CD4-positive, alpha-beta T cell treated with Interleukin-6 for 4 hours (primary cell): ENCODE measurements around the gene FIGNL2.

ENCODE experiments used
- DNase-seq: peaks from one replicate; pipeline ENCODE4 v3.0.0-alpha.2; 2020; ENCODE audit warnings: mixed read lengths

Gene FIGNL2

DNA sequence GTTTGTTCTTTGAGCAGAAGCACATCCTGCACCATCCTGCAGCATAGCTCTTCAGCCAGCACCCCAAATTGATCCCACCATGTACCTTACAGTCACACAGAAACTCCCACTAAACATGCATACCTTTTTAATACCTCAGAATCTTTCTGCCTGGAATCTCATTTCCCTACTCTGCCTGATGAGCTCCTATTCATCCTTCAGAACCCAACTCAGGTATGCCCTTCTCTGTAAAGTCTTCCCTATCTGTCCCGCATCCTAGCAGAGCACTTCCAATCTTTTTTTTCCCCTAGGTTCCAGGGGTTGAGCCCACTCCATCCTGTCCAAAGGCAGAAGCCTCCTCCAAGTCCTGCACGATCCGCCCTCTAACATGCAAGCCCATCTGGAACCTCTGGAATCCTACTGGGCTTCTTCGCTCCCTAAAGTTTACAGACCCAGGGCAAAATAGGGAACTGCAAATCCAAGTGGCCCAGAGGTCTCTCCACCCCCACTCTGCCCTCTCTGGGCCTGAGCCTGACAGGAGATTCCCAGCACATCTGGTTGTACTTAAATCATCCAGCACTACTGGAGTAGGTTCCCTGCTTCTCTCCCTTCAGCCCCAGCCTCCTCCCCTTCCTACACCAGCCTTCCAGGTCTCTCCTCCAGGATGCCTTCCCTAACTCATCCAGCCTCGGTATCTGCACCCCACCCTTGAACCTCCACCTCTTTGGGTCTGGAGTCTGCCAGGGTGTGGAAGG is 4.1 kb upstream of the FIGNL2 start:
- no peak for DNase-seq

DNA sequence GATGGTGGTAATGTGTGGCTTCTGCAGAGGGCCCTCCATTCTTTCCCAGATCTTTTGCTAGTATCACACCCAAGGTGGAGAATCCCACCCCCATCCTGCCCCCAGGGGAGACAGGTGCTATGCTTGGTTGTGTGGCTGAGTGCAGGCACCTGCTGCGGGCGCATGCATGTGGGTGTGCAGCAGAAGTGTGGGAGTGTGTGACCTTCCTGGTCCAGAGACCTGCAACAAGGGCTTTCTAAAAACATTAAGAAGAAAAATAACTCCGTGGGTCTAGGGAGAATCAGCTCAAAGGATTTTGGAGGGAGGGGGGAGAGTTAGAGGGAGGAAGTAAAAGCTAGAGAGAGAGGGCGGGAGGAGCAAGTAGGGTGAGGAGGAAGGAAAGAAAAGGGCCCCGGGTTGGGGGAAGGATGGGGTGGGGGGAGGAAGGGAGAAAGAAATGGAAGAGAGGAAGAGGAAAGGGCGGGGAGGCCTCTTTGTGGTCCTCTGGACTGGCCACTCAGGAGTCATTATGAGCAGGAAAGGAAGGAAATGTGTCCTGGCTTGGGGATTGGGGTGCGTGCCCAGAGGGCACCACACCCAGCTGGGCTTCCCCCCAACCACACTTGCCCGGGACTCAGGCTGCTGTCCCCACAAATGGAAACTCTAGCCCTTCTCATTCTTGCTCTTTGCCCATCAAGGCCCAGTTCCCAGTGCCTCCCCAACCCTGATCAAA is 3.1 kb upstream of the FIGNL2 start:
- no peak for DNase-seq

DNA sequence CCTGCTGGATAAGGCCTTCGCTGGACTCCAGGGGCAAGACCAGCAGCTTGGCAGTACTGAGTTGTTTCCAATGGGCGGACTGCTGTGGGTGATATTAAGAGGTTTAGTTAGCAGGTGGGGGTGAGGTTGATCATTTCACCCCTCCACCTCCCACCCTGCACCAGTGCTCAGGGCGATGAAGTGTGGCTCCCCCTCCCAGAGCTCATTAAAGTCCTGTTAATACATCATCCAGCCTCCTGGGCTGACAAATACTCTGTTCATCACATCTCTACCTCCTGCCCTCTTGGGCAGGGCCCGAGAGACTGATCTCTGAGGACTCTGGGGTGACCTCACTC is 2.4 kb upstream of the FIGNL2 start:
- DNase-seq: no peak

DNA sequence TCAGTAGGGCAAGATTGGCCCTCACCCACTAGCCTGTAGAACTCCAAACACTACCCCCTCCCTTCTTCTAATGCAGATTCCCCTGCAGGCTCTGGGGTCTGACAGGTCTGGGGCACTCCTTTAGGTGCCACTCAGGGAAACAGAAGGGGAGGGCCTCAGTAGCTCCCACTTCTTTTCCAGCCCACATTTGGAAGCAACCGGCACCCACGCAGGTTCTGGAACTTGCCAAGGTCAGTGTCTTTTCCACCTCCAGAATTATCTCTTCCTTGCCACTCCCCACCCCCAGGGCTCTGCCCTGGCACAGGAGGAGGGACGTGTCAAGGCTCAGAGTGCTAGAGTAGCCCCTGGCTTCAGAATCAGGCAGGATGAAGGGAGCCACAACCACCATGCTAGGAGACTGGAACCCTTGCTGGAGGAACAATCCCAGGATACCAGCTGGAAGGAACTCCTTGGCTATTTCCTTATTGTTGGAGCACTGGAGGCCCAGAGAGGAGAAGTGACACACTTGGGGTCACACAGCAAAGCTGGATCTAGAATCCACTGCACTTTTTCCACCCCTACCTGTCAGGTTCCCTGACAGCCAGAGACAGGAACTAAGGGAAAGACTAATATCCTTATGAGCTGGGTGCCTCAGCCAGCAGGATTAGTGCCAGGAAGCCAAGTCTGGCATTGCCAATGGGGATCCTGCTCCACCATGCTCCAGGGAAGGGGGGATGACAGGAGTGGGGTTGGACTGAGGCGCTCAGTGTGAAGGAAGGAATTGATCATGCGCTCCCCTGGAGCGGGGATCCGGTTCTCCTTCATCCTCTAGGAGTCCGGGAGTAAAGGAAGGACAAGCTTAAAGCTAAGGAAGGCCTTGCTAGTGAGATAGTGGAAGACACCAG is 1.8 kb upstream of the FIGNL2 start:
- no peak for DNase-seq

DNA sequence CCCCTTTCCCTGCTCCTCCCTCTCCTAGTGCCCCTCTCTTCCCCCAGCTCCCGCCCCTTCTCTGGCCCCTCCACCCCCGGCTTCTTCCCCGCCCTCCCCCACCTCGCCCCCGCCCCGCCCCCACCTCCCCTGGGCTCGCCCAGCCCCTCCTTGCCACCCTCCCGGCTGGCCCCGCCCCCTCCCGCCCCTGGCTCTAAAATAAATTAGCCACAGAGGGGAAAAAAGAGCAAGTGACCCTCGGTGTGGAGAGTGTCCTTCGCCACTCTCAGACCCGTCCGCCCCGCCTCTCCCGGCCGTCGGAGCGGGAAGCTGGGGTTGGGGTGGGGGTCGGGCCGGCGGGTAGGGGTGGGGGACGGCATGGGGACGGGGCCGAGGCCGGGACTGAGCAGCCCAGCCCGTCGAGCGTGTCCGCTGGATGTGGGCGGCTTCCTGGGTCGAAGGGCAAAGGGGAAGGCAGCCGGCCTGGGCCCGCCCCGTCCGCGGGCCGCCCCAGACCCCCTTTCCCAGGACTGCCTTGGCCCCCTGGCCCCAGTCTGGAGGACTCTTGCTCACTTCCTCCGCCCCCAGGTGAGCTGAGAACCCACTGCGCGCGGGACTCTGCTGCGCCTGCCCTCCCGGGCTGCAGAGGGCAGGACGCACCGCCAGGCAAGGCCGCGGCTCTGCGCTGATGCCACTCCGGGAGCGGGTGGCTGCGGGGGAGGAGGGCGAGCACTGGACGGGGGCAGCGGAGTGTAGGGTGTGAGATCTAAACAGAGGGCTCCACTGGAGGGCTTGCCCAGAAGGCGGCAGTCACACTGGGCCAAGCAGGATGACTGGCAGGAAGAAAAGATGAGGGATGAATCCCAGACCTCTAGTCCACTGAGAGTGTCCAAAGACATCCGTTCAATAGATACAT is 570 bp upstream of the FIGNL2 start:
- no peak for DNase-seq

DNA sequence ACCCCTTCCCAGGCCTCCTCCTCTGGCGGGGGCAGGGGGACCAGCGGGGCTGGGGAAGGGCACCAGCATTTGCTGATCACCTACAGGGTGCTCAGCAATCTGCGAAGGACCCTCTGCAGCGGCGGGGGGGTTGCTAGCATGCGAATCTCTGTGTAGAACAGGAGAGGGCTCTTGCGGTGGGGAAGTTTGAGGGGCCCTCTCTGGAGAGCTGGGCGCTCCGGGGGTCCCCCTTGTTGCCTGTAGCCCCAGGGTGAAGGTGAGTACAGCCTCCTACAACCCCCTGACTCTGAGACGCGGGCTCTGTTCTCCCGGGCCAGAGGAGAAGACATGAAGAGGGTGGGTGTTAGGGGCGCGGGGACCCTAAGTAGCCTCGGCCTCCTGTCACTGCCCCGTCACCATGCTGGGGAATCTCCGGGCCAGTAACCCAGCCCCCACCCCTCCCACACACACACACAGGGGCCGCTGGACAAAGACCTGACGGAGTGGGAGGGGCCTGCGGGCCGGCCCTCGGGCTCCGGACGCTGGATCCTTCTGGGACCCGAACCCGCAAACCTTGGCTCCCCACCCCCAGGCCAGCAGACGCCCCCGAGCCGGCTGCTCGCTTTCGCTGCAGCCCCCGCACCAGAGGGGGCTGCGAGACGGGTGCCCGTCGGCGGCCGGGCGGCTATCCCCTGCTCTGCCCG is 734 bp downstream of the FIGNL2 start:
- no peak for DNase-seq

DNA sequence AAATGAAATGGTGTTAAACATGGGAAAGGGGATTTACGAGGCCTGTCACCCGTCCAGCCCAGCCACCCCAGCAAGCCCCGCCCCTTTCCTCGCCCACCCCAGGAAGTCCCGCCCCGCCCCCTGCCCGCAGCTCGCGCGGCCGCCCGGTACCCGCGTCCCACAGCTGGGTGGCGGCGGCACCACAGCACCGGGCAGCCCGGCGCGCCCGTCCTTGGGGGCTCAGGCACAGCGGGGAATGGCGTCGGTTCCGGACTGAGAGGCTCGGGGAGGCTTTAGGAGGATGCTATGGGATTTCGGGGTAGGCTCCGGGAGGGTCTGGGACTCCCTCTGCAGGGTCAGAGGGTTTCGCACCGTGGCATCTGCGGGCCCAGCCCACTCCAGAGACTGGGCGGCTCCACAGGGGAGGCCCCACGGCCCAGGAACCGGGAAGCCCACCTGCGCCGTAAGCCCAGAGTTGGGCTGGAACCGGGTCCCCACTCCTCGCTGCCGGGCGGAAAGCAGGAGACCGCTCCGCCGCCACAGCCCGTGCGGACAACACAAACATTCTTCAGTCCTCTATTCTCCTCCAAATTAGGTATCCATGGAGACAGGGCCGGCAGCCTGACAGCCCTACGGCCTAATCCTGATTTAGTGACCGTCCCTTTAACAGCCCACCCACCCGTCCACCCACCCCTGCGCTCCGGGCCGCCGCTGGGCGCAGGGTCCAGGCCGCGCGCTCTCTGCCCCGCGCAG is 1.4 kb downstream of the FIGNL2 start:
- peak; percentile 75 for DNase-seq

DNA sequence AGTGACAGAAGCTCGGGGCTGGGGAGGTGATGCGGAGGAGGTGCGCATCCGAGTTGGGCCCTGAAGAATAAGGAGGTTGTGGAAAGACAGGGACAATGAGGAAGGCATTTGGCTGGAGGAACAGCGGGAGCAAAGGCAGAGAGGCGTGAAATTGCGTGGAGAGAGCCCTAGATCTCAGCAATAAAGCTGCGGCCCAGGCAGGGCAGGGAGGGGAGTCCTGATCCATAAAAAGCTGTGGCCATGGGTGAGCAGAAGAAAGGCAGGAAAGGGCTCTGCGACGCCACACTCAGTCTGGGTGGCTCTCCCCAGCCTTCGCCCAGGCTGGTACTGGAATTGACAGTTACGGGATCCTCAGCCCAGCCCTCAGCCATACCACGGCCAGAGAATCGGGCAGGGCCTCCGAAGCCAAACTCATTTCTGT is 2.2 kb downstream of the FIGNL2 start:
- DNase-seq: no peak

DNA sequence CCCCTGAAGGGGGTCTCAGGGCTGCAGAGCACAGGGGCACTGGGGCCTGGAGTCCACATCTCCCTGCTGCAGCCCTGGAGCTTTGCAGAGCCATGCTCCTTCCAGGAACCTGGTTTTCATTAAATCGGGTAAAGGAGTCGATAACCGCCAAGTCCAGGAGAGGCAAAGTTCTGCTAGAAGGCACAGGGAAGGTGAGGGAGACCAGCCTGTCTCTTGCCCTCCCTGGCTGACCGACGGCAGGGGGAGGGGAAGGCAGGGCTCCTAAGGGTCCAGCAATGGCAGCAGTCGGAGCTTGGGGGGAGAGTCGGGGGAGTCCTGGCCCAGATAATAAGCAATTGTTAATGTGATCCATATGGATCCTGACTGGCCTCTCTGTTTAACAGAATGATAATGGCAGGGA is 3.0 kb downstream of the FIGNL2 start:
- DNase-seq: no peak

DNA sequence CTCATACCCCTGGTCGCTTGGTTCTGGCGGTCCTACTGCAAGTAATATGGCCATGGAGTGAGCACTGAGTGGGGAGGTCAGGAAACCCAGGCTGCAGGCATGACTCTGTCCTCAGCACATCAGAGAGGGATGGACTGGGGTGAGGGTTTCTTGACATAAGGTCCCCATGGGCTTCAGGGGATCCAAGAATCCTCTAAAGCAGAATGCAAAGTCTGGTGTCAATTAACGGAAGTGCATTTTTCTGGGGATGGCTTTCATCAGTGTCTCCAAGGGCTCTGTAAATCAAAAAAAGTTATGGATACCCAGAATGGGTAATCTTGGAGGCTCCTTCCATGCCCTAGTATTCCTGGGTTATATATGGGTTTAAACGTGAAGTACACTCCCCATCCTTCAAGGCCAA is 3.7 kb downstream of the FIGNL2 start:
- DNase-seq: no peak

DNA sequence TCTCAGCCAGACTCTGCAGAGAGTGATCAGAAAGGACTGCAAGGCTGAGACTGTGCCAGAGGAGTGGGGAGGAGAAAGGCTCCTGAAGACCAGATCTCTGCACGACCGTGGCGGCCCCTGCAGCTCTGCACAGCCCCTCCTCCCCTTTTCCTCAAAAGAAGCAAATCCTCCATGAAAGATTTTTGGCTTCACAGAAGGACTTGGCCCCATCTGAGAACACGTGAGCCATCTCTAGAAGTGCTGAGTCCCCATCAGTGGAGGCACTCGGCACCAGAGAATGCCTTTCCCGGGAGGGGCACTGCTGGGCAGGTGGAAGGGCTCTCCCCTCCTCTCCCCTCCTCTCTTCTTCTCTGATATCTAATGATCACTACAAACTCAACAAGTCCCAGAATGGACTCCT is 6.8 kb downstream of the FIGNL2 start:
- no peak for DNase-seq

DNA sequence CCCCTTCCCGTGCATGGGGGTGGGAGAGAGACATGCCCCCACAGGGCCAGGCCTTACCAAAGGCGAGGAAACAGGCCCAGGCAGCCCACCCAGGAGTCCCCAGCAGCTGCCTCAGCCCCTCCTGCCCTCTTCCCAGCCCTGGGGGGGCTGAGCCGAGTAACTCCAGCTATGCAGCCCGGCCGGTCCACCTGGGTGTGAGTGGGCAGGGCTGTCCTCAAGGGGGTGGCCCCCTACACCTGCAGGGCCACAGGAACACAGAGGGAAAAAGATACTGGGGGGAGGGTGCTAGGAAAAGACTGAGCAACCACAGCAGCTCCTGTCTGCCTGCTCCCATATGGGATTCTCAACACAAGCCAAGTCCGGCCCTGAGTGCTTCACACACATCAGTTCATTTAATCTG is 7.6 kb downstream of the FIGNL2 start:
- no peak for DNase-seq

DNA sequence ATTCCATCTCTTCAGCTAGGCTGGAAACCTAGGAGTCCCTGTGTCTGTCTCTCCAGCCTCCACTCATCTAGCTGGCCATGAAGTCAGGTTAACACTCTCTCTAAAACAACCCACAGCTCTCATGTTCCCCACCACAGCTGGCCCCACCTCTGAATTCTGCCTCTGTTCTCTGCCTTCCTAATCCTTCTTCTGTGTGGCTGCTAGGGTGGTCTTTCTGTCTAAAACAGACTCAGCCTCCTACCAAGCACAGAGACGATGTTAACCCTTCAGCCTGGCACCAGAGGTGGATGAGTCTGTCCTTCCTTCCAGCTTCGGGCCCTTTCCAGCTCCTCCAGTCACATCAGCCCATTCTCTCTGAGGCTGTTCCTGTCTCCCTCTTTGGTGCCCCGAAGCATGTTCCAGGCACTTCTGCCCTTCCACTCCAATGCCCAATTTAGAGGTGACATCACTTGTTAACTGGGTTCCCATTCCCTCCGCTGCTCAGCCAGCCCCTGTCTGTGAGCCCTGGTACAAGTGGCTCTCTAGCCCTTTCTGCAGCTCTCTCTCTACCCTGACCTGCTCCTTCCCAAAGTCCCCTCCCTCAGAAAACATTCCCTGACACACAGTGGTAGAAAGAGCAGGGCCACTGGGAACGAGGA is 9.1 kb downstream of the FIGNL2 start:
- DNase-seq: no peak

DNA sequence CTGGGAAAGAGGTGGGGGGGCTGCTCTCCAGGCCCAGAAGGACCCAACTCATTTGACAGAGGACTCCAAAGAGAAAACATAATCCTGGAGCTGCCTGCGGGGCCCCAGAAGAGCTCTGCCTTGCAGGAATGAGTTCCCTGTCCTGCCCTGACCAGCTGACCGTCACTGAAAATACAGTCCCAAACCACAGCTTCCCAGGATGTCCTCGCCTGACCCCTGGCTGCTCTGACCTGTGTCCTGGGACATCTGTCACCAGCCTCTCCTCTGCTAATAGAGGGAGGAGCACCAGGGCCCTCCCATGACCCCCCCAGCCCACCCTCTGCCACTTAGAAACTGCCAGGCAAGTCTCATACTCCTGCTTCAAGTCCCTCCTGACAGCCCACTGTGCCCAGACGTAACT is 9.8 kb downstream of the FIGNL2 start:
- no peak for DNase-seq

DNA sequence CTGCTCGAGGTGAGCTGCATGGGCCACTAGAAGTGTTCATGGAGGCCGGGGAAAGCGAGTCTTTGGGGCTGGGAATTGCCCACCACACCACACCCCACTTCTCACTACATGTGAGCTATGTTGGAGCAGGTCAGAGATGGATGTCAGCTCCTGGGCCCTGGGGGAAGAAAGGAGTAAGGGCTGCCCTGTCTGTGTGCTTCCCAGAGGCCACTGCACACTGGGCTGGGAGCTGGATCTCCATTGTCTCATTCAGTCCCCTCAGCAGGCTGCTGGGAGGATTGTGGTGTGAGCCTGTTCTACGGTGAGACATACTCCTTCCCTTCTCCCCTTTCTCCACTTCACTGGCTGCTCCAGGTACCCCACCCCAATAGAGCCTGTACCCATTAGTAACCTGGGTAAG is 10.5 kb downstream of the FIGNL2 start:
- no peak for DNase-seq

DNA sequence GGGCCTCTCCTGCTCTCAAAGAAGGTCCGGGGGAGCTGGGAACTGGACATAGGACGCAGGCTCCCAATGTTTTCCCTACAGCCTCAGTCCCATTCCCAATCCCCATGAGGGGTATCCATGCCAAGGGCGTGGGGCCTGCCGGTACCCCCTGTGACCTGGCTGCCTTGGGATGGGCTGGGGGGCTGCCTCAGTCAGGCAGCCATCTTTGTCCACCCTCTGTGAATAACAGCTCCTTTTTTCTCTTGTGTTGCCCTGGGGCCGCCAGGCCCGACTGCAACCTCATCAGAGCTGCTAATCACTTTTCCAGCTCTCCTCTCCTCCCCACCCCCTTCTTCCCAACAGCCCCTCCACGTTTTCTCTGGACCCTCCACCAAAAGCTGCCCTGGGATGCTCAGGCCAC is 11.2 kb downstream of the FIGNL2 start:
- no peak for DNase-seq

DNA sequence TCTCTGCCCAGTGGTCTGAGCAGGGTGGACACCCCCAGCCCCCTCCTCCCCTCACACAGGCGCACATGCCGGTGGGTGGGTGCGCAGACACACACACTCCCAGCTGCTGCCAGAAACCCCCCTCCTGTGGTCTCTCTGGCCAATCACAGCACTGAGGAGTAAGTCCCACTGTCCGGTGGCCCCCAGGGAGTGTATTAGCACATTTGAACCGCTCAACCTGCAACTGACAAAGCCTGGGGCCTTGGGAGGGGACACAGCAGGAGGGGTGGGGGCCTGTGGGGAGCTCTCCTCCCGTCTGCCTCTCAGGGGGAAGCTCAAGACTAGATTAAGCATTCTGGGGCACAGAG is 11.7 kb downstream of the FIGNL2 start:
- DNase-seq: no peak

DNA sequence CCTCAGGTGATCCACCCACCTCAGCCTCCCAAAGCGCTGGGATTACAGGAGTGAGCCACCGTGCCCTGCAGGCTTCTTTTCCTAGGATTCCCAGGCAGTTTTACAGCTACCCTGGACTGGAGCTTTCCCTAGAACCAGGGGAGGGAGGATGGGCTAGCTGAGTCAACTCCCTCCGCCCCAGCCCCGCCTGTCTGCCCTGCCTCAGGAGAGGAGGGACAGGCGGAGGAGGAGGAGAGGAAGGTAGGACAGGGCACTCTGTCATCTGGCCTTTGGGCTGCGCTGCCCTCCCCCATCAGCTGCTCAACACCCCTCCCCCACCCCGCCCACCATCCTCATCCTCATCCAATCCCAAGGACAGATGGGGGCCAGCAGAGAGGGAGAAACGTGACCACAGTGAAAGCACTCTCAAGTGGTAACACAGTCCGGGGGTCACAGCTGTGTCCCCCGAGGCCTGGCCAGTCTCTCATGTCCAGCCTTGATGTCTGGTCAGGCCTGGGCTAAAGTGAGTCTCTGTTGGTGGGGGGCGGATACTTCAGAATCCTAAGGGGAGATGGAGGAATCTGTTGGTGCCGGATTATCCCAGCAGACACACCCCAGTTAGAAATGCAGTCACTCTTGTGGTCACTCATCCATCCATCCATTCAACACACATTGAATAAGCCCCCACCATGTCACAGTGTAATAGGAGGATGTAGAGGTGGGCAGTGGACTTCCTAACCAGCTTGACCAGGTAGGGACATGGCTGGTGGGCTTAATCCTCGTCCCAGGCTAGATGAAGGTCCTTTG is 12.3 kb downstream of the FIGNL2 start:
- no peak for DNase-seq

DNA sequence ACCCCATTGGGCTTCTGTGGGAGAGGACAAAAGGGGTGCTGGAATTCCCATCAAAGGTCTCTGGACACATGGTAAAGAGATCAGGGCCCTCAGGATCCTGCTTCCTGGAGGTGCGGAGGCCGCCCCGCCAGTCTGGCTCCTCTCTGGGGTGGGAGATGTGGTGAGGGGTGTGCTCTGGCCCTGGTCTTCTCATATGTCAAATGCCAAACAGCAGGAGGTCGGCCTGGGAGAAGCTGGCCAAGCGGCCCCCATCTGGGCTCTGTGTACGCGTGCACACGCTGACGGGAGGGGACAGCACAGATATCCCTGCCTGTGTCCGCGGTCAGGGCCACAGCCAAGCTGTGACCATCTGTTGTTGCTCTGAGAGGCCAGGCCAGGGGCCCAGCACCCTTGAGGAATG is 14.1 kb downstream of the FIGNL2 start:
- no peak for DNase-seq
